ENCODE results near the gene SLC19A1.

GRCh38 chr21:45546636-45547544, 4.7 kb upstream of the SLC19A1 start:
- no peak for TF ChIP-seq CTCF (conservative IDR thresholded peaks at IDR 0.05)
- TF ChIP-seq EZH2 (IDR thresholded peaks at IDR 0.05; ENCODE audit: low read depth): no peak

All from PC-9 (cell line).